ENCODE measurements around the gene SLC22A3.

SLC22A3 gene

DNA sequence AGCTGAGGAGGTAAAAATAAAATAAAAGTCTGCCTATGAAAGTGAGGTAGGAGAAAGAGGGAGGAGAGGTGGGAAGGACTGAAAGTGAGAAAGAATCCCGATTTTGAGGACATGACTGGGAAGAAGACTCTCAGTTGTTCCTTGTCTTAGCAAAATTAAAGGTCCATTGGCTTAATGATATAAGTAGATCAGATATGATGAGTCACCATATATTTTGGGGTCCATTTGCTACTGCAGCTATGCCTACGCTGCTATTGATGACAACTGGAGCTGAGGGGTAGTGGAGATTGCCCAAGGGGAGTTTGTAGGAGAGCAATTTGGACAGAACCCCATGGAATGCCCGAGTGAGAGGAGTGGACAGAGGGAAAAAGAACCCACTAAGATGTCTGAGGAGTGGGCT, 15.1 kb upstream of the SLC22A3 start:
- no peak for DNase-seq
- in situ Hi-C loops (cut with MboI; ENCODE audit: low pct_unique_long_range_greater_than_20kb, low sequenced_read_pairs) = no loop called here

DNA sequence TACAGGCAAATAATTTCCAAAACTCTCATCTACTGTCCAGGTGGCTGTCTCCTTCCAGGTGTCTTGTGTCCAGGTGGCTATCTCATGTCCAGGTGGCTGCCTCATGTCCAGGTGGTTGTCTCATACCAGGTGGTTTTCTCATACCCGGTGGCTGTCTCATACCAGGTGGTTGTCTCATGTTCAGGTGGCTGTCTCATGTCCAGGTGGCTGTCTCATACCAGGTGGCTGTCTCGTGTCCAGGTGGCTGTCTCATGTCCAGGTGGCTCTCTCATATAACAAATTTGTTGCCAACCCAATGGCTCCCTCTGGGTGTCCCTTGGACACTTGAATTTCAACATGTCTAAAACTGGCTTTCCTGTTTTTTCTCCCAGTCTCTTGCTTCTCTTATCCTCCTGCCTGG, 14.3 kb upstream of the SLC22A3 start:
- no peak for DNase-seq
- in situ Hi-C loops (cut with MboI; ENCODE audit: low pct_unique_long_range_greater_than_20kb, low sequenced_read_pairs) = no loop called here

DNA sequence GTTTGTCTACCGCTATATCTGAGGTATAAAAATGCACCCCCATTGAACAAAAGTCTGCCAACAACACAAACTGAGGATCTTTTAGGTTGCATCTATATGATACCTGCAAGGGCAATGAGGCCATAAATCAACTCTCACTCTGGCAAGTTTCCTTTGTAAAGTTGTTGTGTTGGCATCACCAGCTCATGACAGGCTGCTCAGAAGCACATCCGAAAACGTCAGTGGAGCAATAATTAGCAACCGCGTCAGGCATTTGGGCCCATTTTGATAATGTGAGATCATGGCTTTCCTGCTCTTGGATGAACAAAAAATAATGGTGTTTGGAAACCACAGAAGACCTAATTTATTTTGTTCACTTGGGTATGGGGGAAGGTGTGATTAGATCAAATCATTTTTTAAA, 12.0 kb upstream of the SLC22A3 start:
- in situ Hi-C loops (cut with MboI; ENCODE audit: low pct_unique_long_range_greater_than_20kb, low sequenced_read_pairs) = no loop called here
- no peak for DNase-seq

DNA sequence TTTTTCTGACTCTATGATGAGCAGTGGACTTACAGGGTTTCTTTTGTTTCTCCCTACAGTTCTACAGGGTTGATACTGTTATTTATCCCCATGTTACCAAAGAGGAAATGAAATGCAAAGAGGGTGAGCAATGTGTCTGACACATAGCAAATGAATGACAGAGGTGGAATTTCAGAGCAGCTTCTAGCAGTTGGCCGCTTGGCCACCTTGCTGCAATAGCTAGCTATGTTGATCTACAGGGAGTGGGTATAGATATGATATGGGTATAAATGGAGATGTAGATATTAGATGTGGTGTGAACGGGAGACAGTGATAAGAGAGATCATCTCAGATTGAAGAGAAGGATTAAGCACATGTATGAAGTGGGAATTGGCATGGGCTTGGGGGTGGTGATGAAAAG, 10.9 kb upstream of the SLC22A3 start:
- in situ Hi-C loops (cut with MboI; ENCODE audit: low pct_unique_long_range_greater_than_20kb, low sequenced_read_pairs) = no loop called here
- DNase-seq = no peak

DNA sequence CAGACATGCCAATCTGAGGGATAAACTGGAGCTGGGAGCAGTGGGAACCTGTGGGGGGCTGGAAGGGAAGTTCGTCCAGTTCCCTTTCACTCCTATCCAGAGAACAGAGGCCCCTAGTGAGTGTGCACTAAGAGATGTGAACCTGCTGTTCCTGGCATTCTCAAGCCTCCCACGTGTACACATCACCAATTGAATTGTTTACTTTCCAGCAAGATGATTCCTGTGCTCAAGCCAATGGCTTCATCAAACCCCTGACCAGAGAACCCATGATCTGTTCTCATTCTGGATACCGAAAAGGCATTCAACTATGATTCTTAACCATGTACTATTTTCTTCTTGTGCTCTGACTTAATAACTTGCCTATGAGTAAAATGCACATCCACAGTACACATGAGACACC, 10.2 kb upstream of the SLC22A3 start:
- no peak for DNase-seq
- in situ Hi-C loops (cut with MboI; ENCODE audit: low pct_unique_long_range_greater_than_20kb, low sequenced_read_pairs) = no loop called here

DNA sequence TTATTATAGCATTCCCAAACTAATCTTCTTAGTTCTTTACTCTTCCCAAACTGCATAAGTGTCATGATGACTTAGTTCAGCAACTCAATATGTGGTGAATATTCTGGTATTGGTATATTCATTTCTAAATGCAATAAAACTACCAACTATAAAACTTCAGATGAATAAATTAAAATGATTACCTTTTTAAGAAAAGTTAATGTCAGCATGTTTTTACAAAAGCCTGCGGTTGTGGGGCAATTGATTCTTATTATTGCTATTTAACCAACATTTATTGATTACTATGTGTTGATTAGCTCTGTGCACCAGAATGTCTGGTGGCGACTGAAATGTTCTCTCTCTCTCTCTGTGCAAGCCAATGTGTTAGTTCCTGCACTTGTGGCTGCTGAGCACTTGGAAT, 5.0 kb upstream of the SLC22A3 start:
- no peak for DNase-seq
- in situ Hi-C loops (cut with MboI; ENCODE audit: low pct_unique_long_range_greater_than_20kb, low sequenced_read_pairs) = no loop called here

DNA sequence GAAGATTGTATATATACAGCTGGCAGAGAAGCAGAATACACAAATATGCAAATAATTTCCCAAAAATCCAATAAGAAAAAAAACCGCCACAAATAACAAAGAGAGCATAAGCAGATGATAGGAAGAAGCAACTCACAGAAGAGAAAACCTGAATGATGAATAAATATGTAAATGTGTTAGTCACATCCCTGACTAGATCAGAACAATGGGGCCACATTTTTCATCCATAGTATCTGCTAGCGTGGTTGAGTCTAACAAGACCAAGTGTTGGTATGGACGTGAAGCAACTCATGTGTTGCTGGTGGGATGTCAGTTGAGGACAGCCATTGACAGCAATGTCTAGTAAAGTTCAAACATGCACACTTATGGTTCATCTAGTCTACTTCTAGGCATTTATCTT, 3.9 kb upstream of the SLC22A3 start:
- in situ Hi-C loops (cut with MboI; ENCODE audit: low pct_unique_long_range_greater_than_20kb, low sequenced_read_pairs) = no loop called here
- no peak for DNase-seq

DNA sequence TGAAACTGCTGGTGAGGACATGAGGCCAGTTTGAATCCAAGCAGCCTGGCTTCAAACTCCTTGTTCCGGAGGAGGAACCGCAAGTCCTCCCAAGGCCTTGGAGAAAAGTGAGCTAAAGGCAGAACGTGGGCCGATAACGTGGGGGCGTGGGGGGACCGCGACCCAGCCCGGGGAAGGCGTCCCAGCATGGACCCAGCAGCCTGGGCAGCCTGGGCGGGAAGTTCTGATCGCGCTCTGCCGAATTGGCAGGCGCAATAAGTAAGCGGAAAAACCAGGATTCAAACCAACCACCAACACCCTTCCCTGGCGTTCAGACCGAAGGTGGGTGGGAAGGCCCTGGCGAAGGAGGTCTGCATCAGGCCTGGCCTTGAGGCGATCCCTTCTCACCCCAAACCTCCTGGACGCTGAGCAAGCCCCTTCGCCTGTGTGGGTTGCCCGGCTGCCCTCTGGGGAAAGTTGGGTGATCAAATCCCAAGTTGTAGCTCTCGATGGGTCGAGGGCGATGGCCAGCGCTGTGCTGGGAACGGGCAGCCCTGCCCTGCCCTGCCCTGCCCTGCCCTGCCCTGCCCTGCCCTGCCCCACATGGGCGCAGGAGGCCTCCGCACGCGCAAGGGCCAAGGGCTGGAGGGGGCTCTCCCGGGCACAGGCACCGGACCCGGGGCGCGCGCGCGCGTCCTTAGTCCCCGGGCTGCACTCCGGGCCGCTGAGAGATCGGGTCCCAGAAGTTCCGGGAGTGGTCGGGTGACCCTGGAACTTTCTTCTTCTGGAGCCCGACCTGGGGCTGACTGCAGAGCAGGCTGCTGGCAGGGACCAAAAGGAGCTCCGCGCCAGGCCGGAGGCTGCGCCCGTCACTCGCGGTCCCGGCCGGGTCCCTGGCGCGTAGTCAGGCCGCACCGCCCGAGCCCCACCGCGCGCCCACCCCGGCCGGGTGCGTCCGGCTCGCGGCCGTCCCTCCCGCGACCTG, 637 bp upstream of the SLC22A3 start:
- in situ Hi-C loops (cut with MboI; ENCODE audit: low pct_unique_long_range_greater_than_20kb, low sequenced_read_pairs) = no loop called here
- no peak for DNase-seq

DNA sequence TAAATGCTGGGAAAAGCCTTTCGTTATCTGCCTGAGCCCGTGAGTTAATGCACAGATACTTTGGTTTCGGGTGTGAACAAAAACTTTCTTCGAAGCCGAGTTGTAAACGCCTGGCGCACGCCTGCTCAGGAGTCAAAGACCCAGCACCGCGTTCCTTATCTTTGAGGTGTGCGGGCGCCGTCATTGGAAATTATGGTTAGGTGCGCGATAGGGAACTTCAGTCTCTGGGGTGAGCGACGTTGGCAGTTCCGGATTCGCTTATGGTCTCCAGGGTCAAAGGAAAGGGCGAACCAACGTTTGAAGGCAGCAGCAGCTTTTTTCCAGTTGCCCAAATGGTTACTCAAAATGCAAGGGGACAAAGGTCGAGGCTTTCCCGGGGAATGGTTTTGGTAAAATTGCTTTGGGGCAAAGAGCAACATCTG, 853 bp downstream of the SLC22A3 start:
- no peak for DNase-seq
- in situ Hi-C loops (cut with MboI; ENCODE audit: low pct_unique_long_range_greater_than_20kb, low sequenced_read_pairs) = no loop called here

DNA sequence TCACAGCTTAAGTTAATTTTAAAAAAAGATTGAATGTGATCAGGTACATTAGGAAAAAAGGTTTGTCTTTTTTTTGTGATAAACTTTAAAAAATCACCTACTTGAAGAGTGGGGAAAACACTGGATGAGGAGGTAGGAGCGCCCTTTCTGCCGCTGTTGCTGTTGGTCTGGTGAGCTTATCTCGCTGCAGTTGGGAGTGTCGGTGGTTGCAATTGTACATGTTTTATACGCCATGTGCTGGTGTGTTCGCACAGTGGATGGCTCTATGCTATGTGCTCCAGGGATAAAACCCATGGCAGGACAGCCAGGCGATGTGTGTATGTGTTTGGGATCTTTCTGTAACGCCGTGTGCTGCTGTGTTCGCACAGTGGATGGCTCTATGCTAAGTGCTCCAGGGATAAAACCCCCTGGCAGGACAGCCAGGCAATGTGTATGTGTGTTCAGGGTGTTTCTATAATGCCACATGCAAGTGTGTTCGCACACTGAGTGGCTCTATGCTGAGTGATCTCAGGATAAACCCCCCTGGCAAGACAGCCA, 1.7 kb downstream of the SLC22A3 start:
- in situ Hi-C loops (cut with MboI; ENCODE audit: low pct_unique_long_range_greater_than_20kb, low sequenced_read_pairs) = no loop called here
- no peak for DNase-seq

DNA sequence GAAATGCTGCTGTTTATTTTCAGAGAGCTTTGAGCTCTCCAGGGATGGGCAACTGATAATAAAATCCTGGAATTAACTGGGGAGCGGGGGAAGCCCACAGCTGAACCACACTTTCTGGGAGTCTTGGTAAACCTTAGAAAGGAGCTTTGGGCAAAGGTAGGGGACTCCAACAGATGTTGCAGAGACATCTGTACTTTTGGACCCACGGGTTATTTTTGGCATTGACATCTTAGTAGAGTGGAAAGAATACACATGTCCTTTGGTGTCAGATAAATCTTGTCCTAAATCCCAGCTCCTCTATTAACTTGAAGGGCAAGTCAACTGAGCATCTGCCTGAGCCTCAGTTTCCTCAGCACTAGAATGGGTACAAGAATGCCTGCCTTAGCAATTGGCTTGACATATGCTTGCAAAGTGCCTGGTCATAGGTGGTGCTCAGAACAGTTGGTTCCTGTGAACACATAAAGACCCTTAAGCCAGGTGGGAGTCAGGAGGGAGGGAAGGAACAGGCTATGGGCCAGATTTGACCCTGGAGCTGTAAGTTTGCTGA, 5.8 kb downstream of the SLC22A3 start:
- no peak for DNase-seq
- in situ Hi-C loops (cut with MboI; ENCODE audit: low pct_unique_long_range_greater_than_20kb, low sequenced_read_pairs) = no loop called here

DNA sequence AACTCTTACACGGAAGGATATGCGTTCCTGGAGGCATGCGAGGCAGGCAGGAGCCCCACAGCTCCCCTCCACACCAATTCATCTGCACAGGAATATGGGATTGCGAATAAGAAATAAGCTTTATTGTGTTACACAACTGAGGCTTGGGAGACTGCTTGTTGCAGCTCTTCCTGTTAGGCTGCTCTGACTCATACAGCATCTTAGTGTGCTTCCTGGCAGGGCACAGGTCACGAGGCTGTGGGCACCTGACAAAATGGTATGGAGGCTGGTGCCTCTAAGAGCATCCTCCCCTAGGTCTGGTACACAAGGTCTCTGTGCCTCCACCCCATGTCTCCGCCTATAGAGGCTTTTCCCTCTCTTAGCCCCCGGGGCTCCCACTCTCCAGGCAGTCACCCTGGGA, 6.8 kb downstream of the SLC22A3 start:
- no peak for DNase-seq
- in situ Hi-C loops (cut with MboI; ENCODE audit: low pct_unique_long_range_greater_than_20kb, low sequenced_read_pairs) = no loop called here

DNA sequence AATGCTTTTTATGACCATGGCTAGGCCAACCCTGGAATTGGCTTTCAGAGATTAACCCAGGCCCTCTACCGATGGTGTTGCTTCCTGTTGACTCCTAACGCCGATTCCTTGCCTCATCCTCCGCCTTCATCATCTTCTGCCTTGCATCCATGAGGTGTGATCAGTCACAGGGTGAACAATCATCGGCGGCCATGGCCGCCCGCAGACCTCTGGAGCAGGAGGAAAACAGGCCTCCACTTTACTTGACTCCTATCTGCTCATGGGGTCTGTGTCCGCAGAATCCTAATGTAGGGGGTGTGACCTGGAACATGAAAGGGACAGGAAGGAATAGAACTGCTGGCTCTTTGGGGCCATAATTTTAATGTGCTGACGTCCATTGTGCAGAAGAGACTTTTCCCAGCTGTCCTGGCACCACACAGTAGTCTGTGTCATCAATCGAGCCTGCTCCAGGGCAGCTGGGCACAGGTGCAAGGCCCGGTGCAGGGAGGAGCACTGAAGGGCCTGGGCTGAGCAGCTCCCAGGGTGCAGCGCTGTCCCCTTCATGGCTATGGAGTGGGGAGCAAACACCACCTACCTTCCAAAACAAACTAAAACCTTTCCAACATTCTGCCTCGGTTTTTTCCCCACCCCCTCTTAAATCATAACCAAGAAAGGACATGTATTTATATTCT, 8.0 kb downstream of the SLC22A3 start:
- no peak for DNase-seq
- in situ Hi-C loops (cut with MboI; ENCODE audit: low pct_unique_long_range_greater_than_20kb, low sequenced_read_pairs) = no loop called here

DNA sequence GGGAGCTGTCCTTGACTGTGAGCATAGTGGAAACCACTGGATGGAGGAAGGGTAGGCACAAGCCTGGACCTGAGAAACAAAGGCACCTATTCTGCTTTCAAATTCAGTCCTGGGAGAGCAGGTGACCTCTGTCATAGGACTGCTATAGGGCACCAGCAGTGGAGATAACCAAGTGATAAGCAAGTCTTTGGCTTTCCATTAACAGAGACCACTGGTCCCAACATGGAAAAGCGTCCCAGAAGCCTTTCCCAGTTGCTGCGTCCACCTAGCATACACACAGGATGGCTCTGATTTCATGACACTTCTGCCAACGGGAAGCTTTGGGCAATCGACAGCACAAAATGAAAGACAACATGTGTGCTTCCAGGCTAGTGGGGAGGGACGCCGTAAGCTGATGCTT, 8.9 kb downstream of the SLC22A3 start:
- no peak for DNase-seq
- in situ Hi-C loops (cut with MboI; ENCODE audit: low pct_unique_long_range_greater_than_20kb, low sequenced_read_pairs) = no loop called here

DNA sequence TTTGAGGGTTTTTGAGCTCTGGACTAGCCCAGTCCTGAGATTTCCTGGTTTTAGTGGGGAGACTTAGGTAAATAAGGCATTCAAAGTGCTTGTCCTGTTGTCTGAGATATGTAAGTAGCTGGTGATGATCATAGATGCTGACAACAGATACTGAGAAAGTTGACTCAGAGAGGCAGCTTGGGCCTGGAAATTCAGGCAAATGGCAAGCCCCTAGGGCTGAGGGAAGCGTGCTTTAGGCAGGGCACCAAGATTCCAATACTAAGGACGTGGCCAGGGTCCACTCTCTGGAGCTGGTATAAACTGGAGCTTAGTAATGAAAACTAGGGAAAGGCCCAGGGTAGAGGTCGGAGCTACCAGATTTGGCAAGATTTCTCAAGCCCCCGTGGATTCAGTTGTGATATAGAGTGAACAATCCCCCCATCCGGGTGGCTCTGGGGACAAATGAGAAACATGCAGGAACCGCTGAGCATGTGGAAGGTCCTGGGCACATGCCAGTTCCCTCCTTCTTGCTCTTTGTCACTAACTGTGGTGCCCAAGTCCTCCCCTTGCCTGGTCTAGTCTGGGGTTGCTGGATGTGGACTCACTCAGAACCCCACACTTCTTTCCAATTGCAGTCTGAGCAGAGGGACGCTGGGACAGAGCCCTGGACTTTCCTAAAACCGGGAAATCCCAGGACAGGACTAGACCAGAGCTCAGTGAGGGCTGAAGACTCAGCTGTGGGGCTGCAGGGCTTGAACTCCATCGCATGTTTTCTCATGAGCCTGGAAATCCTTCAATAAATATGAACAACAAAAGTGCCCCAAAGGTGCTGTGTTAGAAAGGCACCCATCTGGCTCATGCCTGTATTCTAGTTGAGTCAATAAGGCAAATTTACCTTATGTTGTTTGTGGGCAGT, 10.3 kb downstream of the SLC22A3 start:
- no peak for DNase-seq
- in situ Hi-C loops (cut with MboI; ENCODE audit: low pct_unique_long_range_greater_than_20kb, low sequenced_read_pairs) = no loop called here

DNA sequence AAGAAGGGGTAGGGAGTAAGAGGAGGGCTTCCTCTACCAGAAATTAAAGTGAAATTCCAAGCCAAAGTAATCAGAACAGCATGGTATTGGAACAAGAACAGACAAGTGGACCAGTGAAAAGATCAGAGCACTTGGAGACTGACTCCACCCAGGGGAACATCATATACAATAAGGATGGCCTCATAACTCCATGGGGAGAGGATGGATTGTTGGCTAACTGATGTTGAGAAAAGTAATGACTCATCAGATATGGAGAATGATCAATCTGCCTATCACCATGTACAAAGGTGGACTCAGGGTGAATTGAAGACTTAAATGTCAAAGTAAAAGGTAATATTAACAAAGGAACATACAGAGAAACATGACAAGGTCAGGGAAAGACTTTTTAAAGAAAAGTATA, 12.8 kb downstream of the SLC22A3 start:
- in situ Hi-C loops (cut with MboI; ENCODE audit: low pct_unique_long_range_greater_than_20kb, low sequenced_read_pairs) = no loop called here
- DNase-seq = no peak

DNA sequence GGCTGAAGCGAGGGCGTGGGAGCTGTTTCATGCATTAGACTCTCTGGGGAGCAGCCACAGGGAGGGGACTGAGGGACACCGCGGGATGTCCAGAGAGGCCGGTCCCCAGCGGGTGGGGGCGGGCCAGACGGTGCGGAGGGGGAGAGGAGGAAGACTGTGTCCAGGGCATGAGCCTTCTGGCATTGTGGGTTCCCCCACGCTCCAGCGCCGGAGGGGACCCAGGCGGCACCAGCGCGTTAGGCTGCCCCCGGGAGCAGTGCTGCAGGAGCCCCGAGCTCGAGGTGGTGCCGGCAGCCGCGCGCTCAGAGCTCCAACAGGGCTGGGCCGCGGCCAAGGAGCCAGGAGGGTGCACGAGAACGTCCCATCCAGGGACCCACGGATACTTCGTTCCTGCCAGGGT, 14.4 kb downstream of the SLC22A3 start:
- DNase-seq = no peak
- in situ Hi-C loops (cut with MboI; ENCODE audit: low pct_unique_long_range_greater_than_20kb, low sequenced_read_pairs) = no loop called here

DNA sequence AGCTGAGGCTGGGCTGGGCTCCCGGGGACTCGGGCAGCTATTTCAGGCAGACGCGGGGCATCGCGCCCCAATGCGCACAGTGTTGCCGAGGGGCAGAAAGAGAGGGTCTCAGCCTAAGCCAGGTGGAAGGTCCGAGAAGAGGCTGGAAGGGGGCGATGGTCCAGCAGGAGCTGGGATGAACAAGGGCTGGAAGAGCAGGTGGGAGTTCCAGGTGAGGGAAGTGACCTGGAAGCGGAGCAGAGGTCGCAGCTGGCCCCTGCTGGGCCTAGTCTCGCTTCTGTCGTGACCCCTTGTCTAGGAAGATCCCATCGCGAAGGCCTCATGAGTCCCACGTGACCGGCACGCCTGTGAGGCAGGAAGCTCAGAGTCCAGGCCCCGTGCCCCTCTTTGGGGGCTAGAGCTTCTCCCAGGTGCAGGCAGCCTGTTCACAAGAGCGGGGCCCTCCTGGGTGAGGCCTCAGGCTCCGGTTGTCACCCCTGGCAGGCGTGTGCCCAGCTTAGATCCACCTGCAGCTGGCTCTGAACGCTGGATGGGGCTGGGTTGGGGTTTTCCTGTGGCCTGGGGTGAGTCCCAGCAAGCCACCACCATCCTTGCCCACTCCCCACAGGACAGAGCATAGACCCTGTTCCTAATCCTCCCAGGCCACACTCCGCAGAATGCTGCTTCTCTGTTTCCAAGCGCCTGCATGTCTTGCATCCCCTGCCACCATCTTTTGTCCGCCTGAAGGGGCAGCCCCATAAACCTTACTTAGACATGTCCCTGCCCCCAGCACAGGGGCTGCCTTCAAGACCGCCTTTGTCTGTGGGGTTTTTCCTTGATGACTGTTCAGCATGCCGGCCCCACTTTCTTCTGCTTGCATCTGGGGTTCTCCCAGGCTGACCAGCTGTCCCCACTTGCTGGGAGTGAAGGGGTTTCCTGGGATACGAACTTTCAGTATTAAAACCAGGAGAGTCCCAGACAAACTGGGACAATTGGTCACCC, 15.1 kb downstream of the SLC22A3 start:
- DNase-seq = no peak
- in situ Hi-C loops (cut with MboI; ENCODE audit: low pct_unique_long_range_greater_than_20kb, low sequenced_read_pairs) = no loop called here
